Liver (tissue), 9 donors: ENCODE measurements around the gene GPR146. TPM values are rescaled to one million over a fixed set of nuclear protein-coding genes. Genes with fewer than 3 reads are reported as not detected.

Experiments used
- DNase-seq: peaks from one replicate; pipeline ENCODE4 v3.0.0-alpha.2; 2017; ENCODE audit warnings: low spot score
- H3K27ac ChIP-seq, 2 donors: one replicate each; pipeline ENCODE4 v1.7.0; 2013; ENCODE audit warnings: inconsistent platforms in 2 of 2, low read length in 2 of 2, control low read depth in 1 of 2, low read depth in 1 of 2, mild to moderate bottlenecking in 1 of 2
- H3K27me3 ChIP-seq, 4 donors: one replicate each; pipeline versions ENCODE4 v1.6.1 to v1.7.0; 2013; ENCODE audit warnings: low read length in 3 of 4, inconsistent platforms in 1 of 4, mild to moderate bottlenecking in 1 of 4, moderate library complexity in 1 of 4; ENCODE audit not compliant: control insufficient read depth in 4 of 4, insufficient read depth in 4 of 4
- H3K36me3 ChIP-seq, 4 donors: one replicate each; pipeline versions ENCODE4 v1.6.1 to v1.7.0; 2013; ENCODE audit warnings: low read length in 3 of 4, mild to moderate bottlenecking in 3 of 4, low read depth in 1 of 4, moderate library complexity in 1 of 4; ENCODE audit not compliant: control insufficient read depth in 4 of 4, insufficient read depth in 3 of 4
- H3K4me1 ChIP-seq, 4 donors: one replicate each; pipeline versions ENCODE4 v1.6.1 to v1.7.0; 2013; ENCODE audit warnings: low read length in 3 of 4, mild to moderate bottlenecking in 3 of 4, moderate library complexity in 1 of 4; ENCODE audit not compliant: control insufficient read depth in 4 of 4, insufficient read depth in 4 of 4
- H3K4me3 ChIP-seq, 3 donors: one replicate each; pipeline versions ENCODE4 v1.6.1 to v1.7.0; 2013; ENCODE audit warnings: low read length in 3 of 3, control low read depth in 1 of 3, low read depth in 1 of 3, mild to moderate bottlenecking in 1 of 3
- H3K9ac ChIP-seq, 2 donors: one replicate each; pipeline ENCODE4 v1.7.0; 2013; ENCODE audit warnings: low read length in 2 of 2, mild to moderate bottlenecking in 2 of 2, moderate library complexity in 2 of 2, control low read depth in 1 of 2, low read depth in 1 of 2
- H3K9me3 ChIP-seq, 4 donors: one replicate each; pipeline versions ENCODE4 v1.6.1 to v1.7.0; 2013; ENCODE audit warnings: low read length in 3 of 4; ENCODE audit not compliant: control insufficient read depth in 4 of 4
- ATF3 ChIP-seq: IDR thresholded peaks from 2 replicates; pipeline ENCODE4 v1.6.1; 2016; ENCODE audit warnings: antibody characterized with exemption
- EGR1 ChIP-seq, 2 donors: IDR thresholded peaks; 2 replicates each; pipeline ENCODE4 v1.6.1; 2016 to 2018; ENCODE audit warnings: antibody characterized with exemption in 2 of 2, low read depth in 2 of 2
- FOXA1 ChIP-seq: IDR thresholded peaks from 2 replicates; pipeline ENCODE4 v1.6.1; 2016; ENCODE audit warnings: antibody characterized with exemption
- FOXA2 ChIP-seq: IDR thresholded peaks from 2 replicates; pipeline ENCODE4 v1.6.1; 2016; ENCODE audit warnings: antibody characterized with exemption
- HNF4A ChIP-seq, 2 donors: conservative IDR thresholded peaks; 2 replicates each; pipeline ENCODE4 v1.6.1; 2016; ENCODE audit warnings: antibody characterized with exemption in 2 of 2, mild to moderate bottlenecking in 2 of 2
- HNF4G ChIP-seq: IDR thresholded peaks from 2 replicates; pipeline ENCODE4 v1.6.1; 2016; ENCODE audit warnings: antibody characterized with exemption
- JUND ChIP-seq, 2 donors: IDR thresholded peaks; 2 replicates each; pipeline ENCODE4 v1.6.1; 2016; ENCODE audit warnings: antibody characterized with exemption in 2 of 2
- MAX ChIP-seq: IDR thresholded peaks from 2 replicates; pipeline ENCODE4 v1.6.1; 2016; ENCODE audit warnings: antibody characterized with exemption
- RAD21 ChIP-seq, 2 donors: IDR thresholded peaks; 2 replicates each; pipeline ENCODE4 v1.6.1; 2016; ENCODE audit warnings: antibody characterized with exemption in 2 of 2, mild to moderate bottlenecking in 2 of 2
- REST ChIP-seq: IDR thresholded peaks from 2 replicates; pipeline ENCODE4 v1.6.1; 2016; ENCODE audit warnings: antibody characterized with exemption, mild to moderate bottlenecking
- RXRA ChIP-seq, 2 donors: IDR thresholded peaks; 2 replicates each; pipeline ENCODE4 v1.6.1; 2017 to 2018; ENCODE audit warnings: antibody characterized with exemption in 2 of 2, mild to moderate bottlenecking in 1 of 2
- SP1 ChIP-seq: IDR thresholded peaks from 2 replicates; pipeline ENCODE4 v1.6.1; 2018; ENCODE audit warnings: antibody characterized with exemption, mild to moderate bottlenecking
- TAF1 ChIP-seq: conservative IDR thresholded peaks from 2 replicates; pipeline ENCODE4 v1.6.1; 2016; ENCODE audit warnings: antibody characterized with exemption, mild to moderate bottlenecking
- ZBTB33 ChIP-seq: IDR thresholded peaks from 2 replicates; pipeline ENCODE4 v1.6.1; 2016; ENCODE audit warnings: antibody characterized with exemption
- WGBS: extraction: QIAGEN DNeasy Blood & Tissue Kit; methylation state at CpG from one replicate; pipeline ENCODE4 v1.1.7; 2013; 5-methylcytosine and 5-hydroxymethylcytosine counted together
- polyA plus RNA-seq, 2 donors: library from polyadenylated mRNA; stranded (reverse) in 1 of 2; unstranded in 1 of 2; fragments of 200-250 nt in 1 of 2; fragments of >200 nt in 1 of 2; fragmentation: Nextera tagmentation in 1 of 2; extraction: Ambion mirVana in 1 of 2; gene quantifications; one replicate each; pipeline versions ENCODE4 v1.2.1 to v1.2.3, GENCODE V29; 2013 to 2015
- total RNA-seq, 2 donors: library from RNA; depleted of rRNA; stranded (reverse); fragments of >200 nt; gene quantifications; one replicate each; pipeline ENCODE4 v1.2.3, GENCODE V29; 2014
- donor health status: healthy.
- donor health status: healthy.
- donor health status: healthy.
- donor health status: healthy.
- donor health status: healthy.

GPR146 gene
- total and polyA plus RNA-seq, 4 donors: 15.5 to 33.5 (median 26.7) TPM

GRCh38 chr7:1004018-1004852 is 40.1 kb upstream of the GPR146 start:
- no peak for TF ChIP-seq FOXA2
- no peak overlapping the region for H3K27ac ChIP-seq
- no peak overlapping the region for H3K9ac ChIP-seq
- no peaks in the 10 kb centered on the region for H3K4me1 ChIP-seq
- DNase-seq: no peak
- H3K27me3 ChIP-seq: no peaks in the 10 kb centered on the region
- H3K9me3 ChIP-seq: no peaks in the 10 kb centered on the region
- H3K36me3 ChIP-seq: peaks cover 0 to 6% (median 2%) of the 10 kb centered on the region in 4 donors
- H3K4me3 ChIP-seq: no peak overlapping the region
- WGBS: 95% methylated on average over 32 of the region's 32 CpGs

- Histone ChIP-seq H3K4me1 (no peaks in the 10 kb centered on the region), H3K27ac (no peak overlapping the region), H3K9ac (no peak overlapping the region), H3K36me3 (peaks cover 0 to 6% (median 2%) of the 10 kb centered on the region in 4 donors), H3K9me3 (no peaks in the 10 kb centered on the region), H3K27me3 (no peaks in the 10 kb centered on the region), H3K4me3 (no peak overlapping the region)
- no peak for TF ChIP-seq MAX
- no peak for TF ChIP-seq JUND (IDR thresholded peaks at IDR 0.05)
- TF ChIP-seq TAF1: no peak
- no peak for TF ChIP-seq ATF3
- TF ChIP-seq FOXA2: no peak
- no peak for TF ChIP-seq EGR1 (IDR thresholded peaks at IDR 0.05; ENCODE audit: low read depth in 2 of 2)
- TF ChIP-seq FOXA1: no peak
- no peak for TF ChIP-seq HNF4G
- TF ChIP-seq REST: no peak
- no peak for DNase-seq
- WGBS: 97% methylated on average over 21 of the region's 21 CpGs
Measured at GRCh38 chr7:1005303-1005702, 39.0 kb upstream of the GPR146 start.

GRCh38 chr7:1007901-1008300 is 36.4 kb upstream of the GPR146 start:
- H3K9ac ChIP-seq: no peak overlapping the region
- H3K27ac ChIP-seq: no peak overlapping the region
- 87% methylated on average over 15 of the region's 15 CpGs for WGBS
- DNase-seq: no peak
- H3K4me1 ChIP-seq: peaks cover 6 to 13% (median 12%) of the 10 kb centered on the region in 4 donors
- H3K9me3 ChIP-seq: no peaks in the 10 kb centered on the region
- H3K36me3 ChIP-seq: peaks cover 0 to 6% (median 2%) of the 10 kb centered on the region in 4 donors
- H3K27me3 ChIP-seq: no peaks in the 10 kb centered on the region
- no peak overlapping the region for H3K4me3 ChIP-seq
- TF ChIP-seq RXRA (IDR thresholded peaks at IDR 0.05): no peak
- no peak for TF ChIP-seq HNF4A (conservative IDR thresholded peaks at IDR 0.05)
- TF ChIP-seq TAF1: no peak
- TF ChIP-seq FOXA1: no peak
- no peak for TF ChIP-seq REST
- no peak for TF ChIP-seq HNF4G
- TF ChIP-seq JUND (IDR thresholded peaks at IDR 0.05): no peak
- no peak for TF ChIP-seq MAX
- no peak for TF ChIP-seq SP1
- TF ChIP-seq RAD21 (IDR thresholded peaks at IDR 0.05): no peak
- TF ChIP-seq ZBTB33: no peak
